ENCODE results near the gene NRP1. TPM values are rescaled to one million over a fixed set of nuclear protein-coding genes. Genes with fewer than 3 reads are reported as not detected.
A peak's percentile ranks its signal among the peaks of the same experiment; 100 is the strongest.
"Not testable (repeated sequence)": the region's sequence is repeated elsewhere in the genome, so short reads cannot be mapped to it uniquely, and the experiment has no call there.

NRP1 gene
- 208 and 222 TPM in 2 replicates for total RNA-seq
- long read RNA-seq, full-length matches to known transcripts, result 73 of 375 reads
- long read RNA-seq, partial matches to known transcripts, result 171 of 375 reads
- long read RNA-seq, other reads (novel, unspliced or antisense), result 131 of 375 reads

DNA sequence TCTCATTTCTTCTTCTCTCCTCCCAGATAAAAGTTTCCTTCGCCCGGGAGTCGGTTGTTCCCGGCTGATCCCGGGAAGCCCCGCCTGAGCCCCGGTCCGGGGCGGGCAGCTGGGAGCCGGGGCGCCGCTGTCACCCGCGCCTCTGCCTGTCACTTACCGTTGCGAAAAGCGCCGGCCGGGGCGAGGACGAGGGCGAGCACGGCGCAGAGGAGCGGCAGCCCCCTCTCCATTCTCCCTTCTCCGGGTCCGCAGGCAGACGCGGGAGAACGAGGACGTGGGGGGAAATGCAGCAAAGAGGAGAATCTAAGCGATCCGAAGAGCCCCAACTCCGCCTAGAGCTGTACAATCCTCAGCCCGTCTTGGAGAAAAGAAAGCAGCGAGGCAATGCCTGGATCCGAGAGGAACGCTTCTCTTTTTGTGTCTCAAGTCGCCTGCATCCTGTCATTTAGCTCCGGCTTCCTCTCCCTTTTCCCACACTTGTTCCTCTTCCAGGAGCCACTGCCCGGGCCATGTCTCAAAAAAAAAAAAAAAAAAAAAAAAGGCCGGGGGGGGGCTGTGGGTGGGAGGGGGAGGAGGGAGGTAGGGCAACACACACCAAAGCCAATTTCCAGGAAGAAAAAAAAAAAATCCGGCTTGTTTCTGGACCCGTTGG lies at the start of gene NRP1:
NRP1 (minus strand) TSS at position 515 of the 652 bp plus-strand sequence; CDS start at position 230, 285 bp downstream.
- Mint-ChIP-seq H3K36me3 (ENCODE audit: unreplicated experiment) (peaks cover 17% of the 10 kb centered on the region), H3K9me3 (ENCODE audit: unreplicated experiment) (no peaks in the 10 kb centered on the region), H3K4me1 (ENCODE audit: unreplicated experiment) (peaks cover 49% of the 10 kb centered on the region), H3K4me3 (ENCODE audit: unreplicated experiment) (peak within 1 kb of the TSS; percentile 80), H3K27me3 (ENCODE audit: unreplicated experiment) (no peaks in the 10 kb centered on the region), H3K27ac (ENCODE audit: unreplicated experiment) (peak within 1 kb of the TSS; percentile 86)
- DNase-seq (ENCODE audit: extremely low spot score, unreplicated experiment), result no peak
- TF ChIP-seq, protein P1, sequence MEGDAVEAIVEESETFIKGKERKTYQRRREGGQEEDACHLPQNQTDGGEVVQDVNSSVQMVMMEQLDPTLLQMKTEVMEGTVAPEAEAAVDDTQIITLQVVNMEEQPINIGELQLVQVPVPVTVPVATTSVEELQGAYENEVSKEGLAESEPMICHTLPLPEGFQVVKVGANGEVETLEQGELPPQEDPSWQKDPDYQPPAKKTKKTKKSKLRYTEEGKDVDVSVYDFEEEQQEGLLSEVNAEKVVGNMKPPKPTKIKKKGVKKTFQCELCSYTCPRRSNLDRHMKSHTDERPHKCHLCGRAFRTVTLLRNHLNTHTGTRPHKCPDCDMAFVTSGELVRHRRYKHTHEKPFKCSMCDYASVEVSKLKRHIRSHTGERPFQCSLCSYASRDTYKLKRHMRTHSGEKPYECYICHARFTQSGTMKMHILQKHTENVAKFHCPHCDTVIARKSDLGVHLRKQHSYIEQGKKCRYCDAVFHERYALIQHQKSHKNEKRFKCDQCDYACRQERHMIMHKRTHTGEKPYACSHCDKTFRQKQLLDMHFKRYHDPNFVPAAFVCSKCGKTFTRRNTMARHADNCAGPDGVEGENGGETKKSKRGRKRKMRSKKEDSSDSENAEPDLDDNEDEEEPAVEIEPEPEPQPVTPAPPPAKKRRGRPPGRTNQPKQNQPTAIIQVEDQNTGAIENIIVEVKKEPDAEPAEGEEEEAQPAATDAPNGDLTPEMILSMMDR (IDR thresholded peaks at IDR 0.05), result no peak

GRCh38 chr10:33384201-33384600 lies 49.7 kb upstream of the NRP1 start:
- DNase-seq (ENCODE audit: extremely low spot score, unreplicated experiment), result not testable (repeated sequence)

GRCh38 chr10:33382921-33383713 lies 48.6 kb upstream of the NRP1 start:
- no peak for DNase-seq (ENCODE audit: extremely low spot score, unreplicated experiment)
- Mint-ChIP-seq H3K27me3 (ENCODE audit: unreplicated experiment) (no peaks in the 10 kb centered on the region), H3K36me3 (ENCODE audit: unreplicated experiment) (no peaks in the 10 kb centered on the region), H3K27ac (ENCODE audit: unreplicated experiment) (no peak overlapping the region), H3K9me3 (ENCODE audit: unreplicated experiment) (no peaks in the 10 kb centered on the region), H3K4me1 (ENCODE audit: unreplicated experiment) (peaks cover 17% of the 10 kb centered on the region), H3K4me3 (ENCODE audit: unreplicated experiment) (no peak overlapping the region)
- TF ChIP-seq, protein P1 (IDR thresholded peaks at IDR 0.05), result no peak

More at GRCh38 chr10:33384201-33384600, 49.7 kb upstream of the NRP1 start:
- H3K36me3 Mint-ChIP-seq (ENCODE audit: unreplicated experiment); H3K4me3 Mint-ChIP-seq (ENCODE audit: unreplicated experiment); H3K27ac Mint-ChIP-seq (ENCODE audit: unreplicated experiment); H3K9me3 Mint-ChIP-seq (ENCODE audit: unreplicated experiment); H3K27me3 Mint-ChIP-seq (ENCODE audit: unreplicated experiment): not testable (repeated sequence)
- peaks cover 14% of the 10 kb centered on the region for H3K4me1 Mint-ChIP-seq (ENCODE audit: unreplicated experiment)

DNA sequence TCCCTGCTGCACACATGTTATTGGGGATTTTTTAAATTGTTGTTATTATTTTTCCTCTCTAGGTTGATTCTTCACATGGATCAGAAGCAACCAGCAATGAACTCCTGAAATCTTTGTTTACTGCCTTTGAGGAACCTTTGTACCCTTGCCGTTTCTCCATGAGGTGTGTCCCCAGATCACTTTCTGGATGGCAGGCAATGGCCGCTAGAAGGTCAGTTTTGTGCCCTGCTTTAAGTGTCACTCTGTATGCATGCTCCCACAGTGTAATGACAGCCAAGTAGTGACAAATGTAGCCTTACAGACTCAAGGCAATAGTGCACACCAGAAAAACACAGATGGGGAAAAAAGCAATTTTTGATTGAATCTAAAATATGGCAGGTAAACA lies 47.7 kb upstream of the NRP1 start:
- Mint-ChIP-seq H3K4me3 (ENCODE audit: unreplicated experiment) (no peak overlapping the region), H3K27ac (ENCODE audit: unreplicated experiment) (no peak overlapping the region), H3K9me3 (ENCODE audit: unreplicated experiment) (no peaks in the 10 kb centered on the region), H3K36me3 (ENCODE audit: unreplicated experiment) (no peaks in the 10 kb centered on the region), H3K4me1 (ENCODE audit: unreplicated experiment) (peaks cover 26% of the 10 kb centered on the region), H3K27me3 (ENCODE audit: unreplicated experiment) (no peaks in the 10 kb centered on the region)
- no peak for DNase-seq (ENCODE audit: extremely low spot score, unreplicated experiment)
- TF ChIP-seq, protein P1 (IDR thresholded peaks at IDR 0.05), result no peak

DNA sequence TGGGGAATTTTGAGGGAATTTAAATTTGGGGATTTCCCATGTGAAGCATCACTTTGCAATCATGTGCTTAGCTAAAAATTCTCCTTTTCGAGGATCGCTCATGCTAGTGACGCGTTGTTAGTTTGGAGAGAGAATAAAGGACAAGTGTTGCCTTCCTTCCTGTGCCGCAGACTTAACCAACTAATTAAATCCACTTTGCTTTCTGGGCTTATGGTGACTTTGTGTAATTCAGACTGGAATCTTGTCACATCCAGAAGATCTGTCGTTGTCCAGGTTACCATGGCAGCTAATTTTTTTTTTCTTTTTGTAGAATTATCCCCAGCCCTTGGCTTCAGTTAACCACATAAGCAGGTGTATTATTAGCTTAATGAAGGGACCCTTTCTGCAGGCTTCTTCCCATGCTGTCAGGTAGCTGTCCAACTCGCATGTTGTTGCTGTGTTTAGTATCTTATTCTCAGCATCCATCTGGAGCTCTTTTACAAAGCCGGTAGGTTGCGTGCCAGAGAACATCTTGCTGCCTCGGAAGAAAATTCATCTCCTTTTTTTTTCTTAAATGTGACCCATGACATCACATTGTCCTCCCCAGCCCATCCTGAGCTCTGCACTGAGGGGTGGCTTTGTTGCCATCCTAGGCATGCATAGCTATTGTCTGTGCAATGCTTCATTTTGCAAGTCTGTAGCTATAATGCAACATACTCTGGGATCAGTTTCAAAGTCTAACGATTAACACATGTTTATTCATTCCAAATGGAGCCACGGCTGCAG lies 47.2 kb upstream of the NRP1 start:
- Mint-ChIP-seq H3K9me3 (ENCODE audit: unreplicated experiment) (no peaks in the 10 kb centered on the region), H3K4me1 (ENCODE audit: unreplicated experiment) (peaks cover 30% of the 10 kb centered on the region), H3K27me3 (ENCODE audit: unreplicated experiment) (no peaks in the 10 kb centered on the region), H3K36me3 (ENCODE audit: unreplicated experiment) (no peaks in the 10 kb centered on the region), H3K4me3 (ENCODE audit: unreplicated experiment) (no peak overlapping the region), H3K27ac (ENCODE audit: unreplicated experiment) (no peak overlapping the region)
- no peak for DNase-seq (ENCODE audit: extremely low spot score, unreplicated experiment)
- TF ChIP-seq, protein P1 (IDR thresholded peaks at IDR 0.05), result no peak

All from osteocyte (in vitro differentiated cells).